ENCODE data around the gene ZNF518B.

DNA sequence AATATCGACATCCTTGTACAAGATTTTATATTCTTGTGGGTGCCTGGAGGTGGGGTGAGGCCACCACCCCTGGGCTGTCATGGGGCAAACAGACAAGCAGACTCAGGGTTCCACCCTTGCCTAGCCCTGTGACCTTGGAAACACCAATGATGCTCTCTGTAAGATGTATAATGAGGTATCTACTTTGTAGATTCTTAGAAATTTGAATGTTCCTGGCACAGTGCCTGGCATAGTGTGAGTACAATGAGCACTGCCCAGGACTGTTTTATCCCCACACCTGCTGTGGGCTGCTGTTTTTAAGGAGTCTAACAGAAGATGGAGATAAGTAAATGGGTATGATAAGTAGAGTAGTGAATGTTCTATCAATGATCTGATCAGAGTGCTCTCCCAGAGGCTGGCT is 3.1 kb downstream of the ZNF518B start:
- TF ChIP-seq CTCF (IDR thresholded peaks at IDR 0.05; ENCODE audit: poor library complexity, severe bottlenecking) (no peak), EZH2 (IDR thresholded peaks at IDR 0.05; ENCODE audit: borderline replicate concordance, insufficient read depth, low read length, poor library complexity, severe bottlenecking) (no peak)
